ENCODE measurements around the gene RAB30. TPM values are rescaled to one million over a fixed set of nuclear protein-coding genes. Genes with fewer than 3 reads are reported as not detected.

RAB30 gene
- total RNA-seq = 15.1 and 15.4 TPM in 2 replicates
- long read RNA-seq, transcript RAB30-205 (5 exons, 792 nt) = major isoform, 19 of 24 reads
- long read RNA-seq, partial matches to known transcripts = 1 of 24 reads
- long read RNA-seq, other reads (novel, unspliced or antisense) = 3 of 24 reads

- TF ChIP-seq CTCF (conservative IDR thresholded peaks at IDR 0.05) = no peak
- H3K4me3 Mint-ChIP-seq = no peak within 1 kb of the TSS
- no peaks in the 10 kb centered on the region for H3K9me3 Mint-ChIP-seq
- DNase-seq (ENCODE audit: low read depth, low spot score) = peak; percentile 82
- peaks cover 17% of the 10 kb centered on the region for H3K4me1 Mint-ChIP-seq
- H3K27ac Mint-ChIP-seq (ENCODE audit: unreplicated experiment) = no peak within 1 kb of the TSS
- H3K36me3 Mint-ChIP-seq (ENCODE audit: low read depth) = peaks cover 8% of the 10 kb centered on the region
- H3K27me3 Mint-ChIP-seq (ENCODE audit: low read depth) = no peaks in the 10 kb centered on the region
Observed at GRCh38 chr11:83071567-83072349, at the start of gene RAB30. Gene RAB30 (minus strand): TSS chr11:83071897. CDS start chr11:82997316, 74,581 bp downstream.

GRCh38 chr11:83120327-83120726 is 48.6 kb upstream of the RAB30 start:
- no peaks in the 10 kb centered on the region for H3K9me3 Mint-ChIP-seq
- no peaks in the 10 kb centered on the region for H3K36me3 Mint-ChIP-seq (ENCODE audit: low read depth)
- no peak overlapping the region for H3K27ac Mint-ChIP-seq (ENCODE audit: unreplicated experiment)
- peaks cover 7% of the 10 kb centered on the region for H3K4me1 Mint-ChIP-seq
- H3K4me3 Mint-ChIP-seq = no peak overlapping the region
- no peaks in the 10 kb centered on the region for H3K27me3 Mint-ChIP-seq (ENCODE audit: low read depth)
- no peak for DNase-seq (ENCODE audit: low read depth, low spot score)
- TF ChIP-seq CTCF (conservative IDR thresholded peaks at IDR 0.05) = no peak

DNA sequence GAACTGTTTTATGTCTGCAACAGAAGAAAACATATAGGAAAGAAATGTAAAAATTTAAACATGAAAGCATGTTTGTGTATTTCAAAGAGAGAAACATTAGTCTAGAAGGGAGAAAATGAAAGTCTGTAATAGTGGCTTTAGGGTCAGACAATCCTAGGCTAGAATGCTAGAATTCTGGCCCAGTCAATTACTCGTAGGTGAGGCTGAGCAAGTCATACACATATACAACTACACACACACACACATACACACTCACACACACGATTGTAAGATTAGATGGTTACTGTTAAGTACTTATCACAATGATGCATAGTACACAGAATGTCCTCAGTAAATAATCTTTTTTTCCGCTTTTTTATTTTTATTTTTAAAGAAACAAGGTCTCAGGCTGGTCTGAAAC is 47.5 kb upstream of the RAB30 start:
- H3K4me3 Mint-ChIP-seq = no peak overlapping the region
- DNase-seq (ENCODE audit: low read depth, low spot score) = no peak
- H3K9me3 Mint-ChIP-seq = no peaks in the 10 kb centered on the region
- TF ChIP-seq CTCF (conservative IDR thresholded peaks at IDR 0.05) = no peak
- no peaks in the 10 kb centered on the region for H3K36me3 Mint-ChIP-seq (ENCODE audit: low read depth)
- peaks cover 17% of the 10 kb centered on the region for H3K4me1 Mint-ChIP-seq
- no peaks in the 10 kb centered on the region for H3K27me3 Mint-ChIP-seq (ENCODE audit: low read depth)
- H3K27ac Mint-ChIP-seq (ENCODE audit: unreplicated experiment) = no peak overlapping the region

DNA sequence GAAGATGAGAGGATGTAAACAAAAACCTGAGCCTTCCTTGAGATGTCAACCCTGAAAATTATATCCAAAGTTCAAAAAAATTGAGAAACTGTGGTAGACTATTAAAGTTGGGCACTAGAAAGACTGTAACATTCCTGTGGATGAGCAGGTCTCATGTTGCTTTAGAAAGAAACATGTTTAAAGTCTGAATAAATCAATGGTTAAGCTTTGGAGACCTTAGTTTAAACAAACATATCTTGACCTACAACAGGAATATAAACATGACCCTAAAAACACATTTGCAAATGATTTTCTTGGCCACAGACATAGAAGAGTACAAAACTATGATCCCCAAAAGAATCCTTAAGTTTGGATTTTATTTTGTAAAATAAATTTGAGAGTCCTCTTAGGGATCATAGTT is 47.1 kb upstream of the RAB30 start:
- no peaks in the 10 kb centered on the region for H3K36me3 Mint-ChIP-seq (ENCODE audit: low read depth)

DNA sequence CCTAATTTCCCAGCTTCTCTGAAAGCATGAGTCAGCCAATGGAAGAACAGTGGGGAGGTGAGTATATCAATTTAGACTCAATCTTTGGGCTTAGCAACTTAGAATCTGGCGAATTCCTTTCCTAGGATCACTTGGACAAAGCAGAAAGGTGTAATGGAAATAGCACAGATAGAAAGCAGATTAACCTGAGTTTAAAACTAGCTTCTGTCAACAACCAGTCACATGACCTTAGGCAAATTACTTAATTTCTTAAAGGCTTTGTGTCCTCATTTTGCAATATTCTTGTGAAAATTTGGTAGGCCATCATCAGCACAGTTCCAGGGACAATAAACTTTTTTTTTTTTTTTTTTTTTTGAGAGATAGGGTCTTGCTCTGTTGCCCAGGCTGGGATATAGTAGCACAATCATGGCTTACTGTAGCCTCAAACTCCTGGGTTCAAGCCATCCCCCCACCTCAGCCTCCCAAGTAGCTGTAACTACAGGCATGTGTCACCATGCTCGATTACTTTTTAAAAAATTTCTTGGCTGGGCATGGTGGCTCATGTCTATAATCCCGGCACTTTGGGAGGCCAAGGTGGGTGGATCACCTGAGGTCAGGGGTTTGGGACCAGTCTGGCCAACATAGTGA is 44.4 kb upstream of the RAB30 start:
- Mint-ChIP-seq H3K4me1 (peaks cover 17% of the 10 kb centered on the region), H3K27me3 (ENCODE audit: low read depth) (no peaks in the 10 kb centered on the region), H3K36me3 (ENCODE audit: low read depth) (no peaks in the 10 kb centered on the region), H3K4me3 (no peak overlapping the region), H3K27ac (ENCODE audit: unreplicated experiment) (no peak overlapping the region), H3K9me3 (no peaks in the 10 kb centered on the region)
- no peak for DNase-seq (ENCODE audit: low read depth, low spot score)
- TF ChIP-seq CTCF (conservative IDR thresholded peaks at IDR 0.05) = no peak

More for the DNA sequence above, 47.1 kb upstream of the RAB30 start:
- H3K4me3 Mint-ChIP-seq = no peak overlapping the region
- H3K9me3 Mint-ChIP-seq = no peaks in the 10 kb centered on the region
- TF ChIP-seq CTCF (conservative IDR thresholded peaks at IDR 0.05) = no peak
- H3K27ac Mint-ChIP-seq (ENCODE audit: unreplicated experiment) = no peak overlapping the region
- no peak for DNase-seq (ENCODE audit: low read depth, low spot score)
- H3K27me3 Mint-ChIP-seq (ENCODE audit: low read depth) = no peaks in the 10 kb centered on the region
- H3K4me1 Mint-ChIP-seq = peaks cover 17% of the 10 kb centered on the region
